HG03460 (cell line): Measurements from ENCODE around the gene CHD2.
"Not testable (repeated sequence)": the region's sequence is repeated elsewhere in the genome, so short reads cannot be mapped to it uniquely, and the experiment has no call there.

Experiments
- ATAC-seq: cut with Tn5 transposase; IDR thresholded peaks from one replicate; pipeline ENCODE4 v1.9.1; 2021; ENCODE audit not compliant: unreplicated experiment

CHD2 gene

GRCh38 chr15:93046721-93047120, 146.6 kb downstream of the CHD2 start:
- ATAC-seq, result no peak

GRCh38 chr15:93047621-93048425, 147.7 kb downstream of the CHD2 start:
- ATAC-seq, result no peak

DNA sequence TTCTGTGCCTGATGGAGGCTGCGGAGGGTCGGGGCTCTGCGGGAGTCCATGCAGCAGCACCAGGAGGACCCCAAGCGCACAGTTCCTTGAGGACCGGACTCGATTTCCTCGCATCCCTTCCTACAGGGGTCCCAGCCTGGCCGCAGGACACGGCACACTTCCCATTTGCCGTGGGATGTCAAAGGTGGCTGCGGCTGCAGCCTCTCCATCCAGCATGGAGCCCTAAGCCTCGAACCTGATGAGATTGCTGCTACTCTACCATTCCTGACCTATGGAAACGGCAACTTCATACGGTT, 148.2 kb downstream of the CHD2 start:
- no peak for ATAC-seq

DNA sequence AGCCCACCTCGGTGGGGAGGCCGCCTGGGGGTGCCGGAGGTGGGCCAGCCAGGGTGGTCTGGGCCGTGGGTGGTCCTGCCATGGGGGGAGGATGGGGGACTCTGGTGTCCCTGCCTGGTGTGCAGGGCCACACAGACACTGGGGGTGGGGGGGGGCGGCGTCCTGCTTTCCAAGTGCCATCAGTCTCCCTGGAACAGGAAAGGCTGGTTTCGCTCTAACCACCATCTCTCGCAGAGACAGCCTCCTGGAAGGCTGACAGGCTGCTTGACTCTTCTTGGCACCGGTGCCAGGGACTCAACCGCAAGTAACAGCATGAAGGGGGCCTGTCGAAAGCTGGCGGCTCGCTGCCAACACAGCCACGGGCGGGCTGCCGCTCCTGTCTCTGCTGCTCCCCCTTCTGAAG, 148.6 kb downstream of the CHD2 start:
- ATAC-seq, result no peak

DNA sequence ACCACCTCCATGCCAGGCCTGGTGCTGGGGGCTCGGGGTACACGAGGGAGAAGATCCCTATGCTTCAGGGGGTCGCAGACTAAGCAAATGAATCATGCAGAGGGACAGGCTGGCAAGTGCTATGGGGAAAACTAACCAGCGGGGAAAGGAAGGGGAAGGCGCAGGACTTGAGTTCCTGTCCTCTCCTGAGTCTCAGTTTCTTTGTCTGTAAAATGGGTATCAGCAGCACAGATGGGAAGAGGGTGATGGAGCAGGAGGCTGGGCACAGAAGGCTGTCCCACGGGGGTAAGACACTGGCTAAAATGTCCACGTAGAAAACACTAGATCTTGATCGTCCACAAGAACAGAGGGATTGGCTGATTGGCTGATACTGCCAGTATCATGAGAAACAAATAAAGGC, 149.1 kb downstream of the CHD2 start:
- ATAC-seq, result no peak

- no peak for ATAC-seq
These were observed 149.9 kb downstream of the CHD2 start for GRCh38 chr15:93049914-93050578.

- no peak for ATAC-seq
These were observed 150.5 kb downstream of the CHD2 start for GRCh38 chr15:93050648-93051047.

GRCh38 chr15:93051236-93052089, 151.3 kb downstream of the CHD2 start:
- ATAC-seq, result no peak

DNA sequence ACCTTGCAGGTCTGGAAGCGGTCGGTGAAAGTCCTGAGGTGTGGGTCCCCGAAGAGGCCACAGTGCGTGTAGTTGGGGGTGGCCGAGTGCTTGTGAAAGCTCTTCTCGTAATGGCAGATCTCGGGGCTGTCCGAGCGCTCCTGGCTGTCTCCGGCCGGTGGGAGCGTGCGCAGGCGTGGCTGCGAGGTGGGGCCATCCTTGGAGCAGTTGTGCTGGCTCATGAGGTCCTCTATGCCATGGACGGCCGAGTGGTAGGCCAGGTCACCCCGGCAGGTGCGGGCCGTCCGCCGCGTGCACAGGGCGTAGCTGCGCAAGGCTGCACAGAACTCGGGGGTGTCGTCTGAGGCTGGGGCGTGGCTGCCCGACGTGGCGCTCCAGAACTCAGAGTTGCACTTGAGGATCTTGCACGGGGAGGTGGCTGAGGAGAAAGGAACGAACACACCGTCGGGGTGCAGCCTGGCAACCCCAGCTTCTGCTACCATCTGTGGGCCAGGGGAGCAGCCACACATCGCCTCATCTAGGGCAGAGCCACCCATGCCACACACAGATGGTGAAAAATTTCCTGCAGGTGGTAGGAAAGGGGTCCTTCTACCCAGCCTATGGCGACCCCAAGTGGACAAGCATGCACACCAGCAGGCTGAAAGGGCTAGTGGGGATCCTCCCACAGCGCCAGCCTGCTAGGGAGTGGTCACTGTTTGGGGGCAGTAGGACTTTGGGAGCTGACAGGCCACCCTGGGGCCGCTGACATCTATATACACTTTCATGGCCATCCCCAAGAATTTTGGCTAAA, 152.2 kb downstream of the CHD2 start:
- ATAC-seq, result no peak

DNA sequence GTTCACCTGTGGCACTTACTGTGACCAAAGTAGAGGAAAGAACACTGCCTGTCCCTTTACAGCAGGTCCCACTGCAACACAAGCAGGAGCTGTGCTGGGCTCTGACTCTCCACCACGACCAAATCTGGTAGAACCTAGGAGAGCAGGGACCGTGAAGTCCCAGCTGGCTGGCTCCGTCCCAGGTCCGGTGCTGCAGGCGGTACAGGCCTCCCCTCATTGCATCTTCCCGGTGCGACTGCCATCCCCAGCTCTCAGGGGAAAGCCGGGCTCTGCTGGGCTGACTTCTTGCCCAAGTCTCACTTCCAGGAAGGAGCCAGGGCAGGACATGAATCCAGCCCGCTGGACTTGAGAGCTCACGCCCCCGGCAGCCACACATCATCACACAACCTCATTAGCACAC, 155.1 kb downstream of the CHD2 start:
- ATAC-seq, result no peak

DNA sequence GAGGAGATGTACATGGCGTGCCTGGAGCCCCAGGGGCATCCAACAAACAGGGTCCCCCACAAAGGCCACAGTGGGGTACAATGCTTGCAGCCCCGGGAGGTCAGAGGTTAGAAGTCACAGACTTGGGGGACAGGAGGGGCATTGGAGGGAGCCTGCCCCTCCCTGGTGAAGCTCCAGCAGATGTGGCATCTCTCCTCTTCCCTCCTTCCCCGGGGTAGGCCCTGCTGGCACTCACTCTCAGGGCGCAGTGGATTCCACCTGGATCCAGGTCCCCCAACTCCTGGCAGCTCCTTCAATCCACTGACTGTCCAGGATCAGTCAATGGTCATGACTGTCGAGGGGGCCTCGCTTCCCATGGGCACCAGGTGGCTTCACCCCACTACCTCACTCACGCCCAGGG, 156.7 kb downstream of the CHD2 start:
- ATAC-seq, result no peak

DNA sequence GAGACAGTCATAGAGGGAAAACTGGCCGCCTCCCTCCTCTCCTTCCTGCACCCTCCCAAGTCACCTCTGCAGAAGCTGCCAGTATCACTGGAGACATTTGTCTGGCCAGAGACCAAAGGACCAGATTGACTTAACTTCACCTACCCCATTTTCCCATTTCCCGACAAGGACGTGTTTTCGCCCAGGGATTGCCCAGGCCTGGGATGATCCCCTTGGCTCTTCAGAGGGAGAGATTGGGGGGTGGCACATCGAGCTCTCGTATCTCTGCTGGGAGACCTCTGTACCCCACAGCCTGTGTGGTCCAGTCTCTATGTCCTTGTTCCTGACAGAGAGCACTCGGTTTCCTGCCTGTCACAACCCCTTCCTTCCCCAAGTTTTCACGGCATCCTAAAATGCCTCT, 157.5 kb downstream of the CHD2 start:
- no peak for ATAC-seq

DNA sequence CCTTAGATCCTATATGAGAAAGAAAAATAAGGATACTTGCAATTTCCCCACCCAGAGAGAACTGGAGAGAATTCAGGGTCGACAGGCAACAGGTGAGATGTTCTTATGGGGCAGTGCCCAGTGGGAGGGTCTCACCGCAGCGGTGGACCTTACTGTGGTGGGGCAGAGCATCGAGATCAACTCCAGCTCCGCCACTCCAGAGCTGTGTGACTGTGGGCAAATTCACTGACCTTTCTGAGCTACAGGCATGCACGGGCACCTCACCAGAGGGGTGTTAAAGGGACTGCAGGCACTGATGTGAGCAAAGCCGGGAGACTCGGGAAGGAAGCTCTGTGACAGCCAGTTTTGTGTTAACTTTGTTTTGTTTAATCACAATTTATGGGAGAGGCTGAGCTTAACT, 158.0 kb downstream of the CHD2 start:
- no peak for ATAC-seq

DNA sequence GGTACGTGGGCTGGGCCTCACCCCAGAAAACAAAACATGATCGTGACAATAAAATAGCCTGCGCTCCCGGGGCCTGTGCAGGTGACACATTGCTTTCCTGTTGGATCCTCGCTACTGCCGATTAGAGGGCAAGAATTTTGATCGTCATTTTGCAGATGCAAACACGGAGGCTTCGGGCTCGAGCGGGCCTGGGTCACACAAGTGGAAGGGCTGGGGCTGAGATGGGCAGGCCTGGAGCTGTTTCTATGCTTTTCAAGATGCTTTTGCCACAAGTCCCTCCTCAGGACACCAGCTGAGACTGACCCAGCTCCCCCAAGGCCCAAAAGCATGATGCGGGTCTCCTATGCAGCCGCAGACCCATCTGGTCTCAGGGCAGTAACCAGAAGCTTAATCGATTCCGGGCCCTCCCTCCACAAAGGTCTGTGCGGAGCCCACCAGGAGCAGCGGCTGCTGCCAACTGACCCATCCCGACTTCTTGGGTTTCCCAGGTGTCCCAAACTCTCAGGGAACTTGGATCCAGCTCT, 158.8 kb downstream of the CHD2 start:
- no peak for ATAC-seq

- no peak for ATAC-seq
These were observed 159.3 kb downstream of the CHD2 start for GRCh38 chr15:93059442-93059841.

- no peak for ATAC-seq
These were observed 160.5 kb downstream of the CHD2 start for GRCh38 chr15:93060336-93061248.

GRCh38 chr15:93062628-93063261, 162.6 kb downstream of the CHD2 start:
- not testable (repeated sequence) for ATAC-seq

- ATAC-seq, result no peak
These were observed 163.1 kb downstream of the CHD2 start for GRCh38 chr15:93063262-93063671.
